Endodermal cell (in vitro differentiated cells): ENCODE data around the gene ZBTB20. TPM values are rescaled to one million over a fixed set of nuclear protein-coding genes. Genes with fewer than 3 reads are reported as not detected.

Source experiments
- DNase-seq: peaks from one replicate; pipeline ENCODE4 v3.0.0-alpha.2; 2017
- H3K27ac ChIP-seq: 2 replicates; pipeline ENCODE4 v1.5.1; 2013; ENCODE audit warnings: mild to moderate bottlenecking, low read depth, low read length, moderate library complexity
- H3K27me3 ChIP-seq: 2 replicates; pipeline ENCODE4 v1.6.1; 2013; ENCODE audit warnings: mild to moderate bottlenecking, low read length, moderate library complexity; ENCODE audit not compliant: insufficient read depth, control insufficient read depth, poor library complexity, severe bottlenecking
- H3K36me3 ChIP-seq: 2 replicates; pipeline ENCODE4 v1.7.0; 2013; ENCODE audit warnings: mild to moderate bottlenecking, low read length, moderate library complexity; ENCODE audit not compliant: control insufficient read depth, insufficient read depth
- H3K4me1 ChIP-seq: one replicate; pipeline ENCODE4 v1.7.0; 2013; ENCODE audit warnings: low read length; ENCODE audit not compliant: control insufficient read depth, insufficient read depth
- H3K4me3 ChIP-seq: 2 replicates; pipeline ENCODE4 v1.5.1; 2013; ENCODE audit warnings: mild to moderate bottlenecking, low read length, moderate library complexity
- H3K9ac ChIP-seq: 2 replicates; pipeline ENCODE4 v1.6.1; 2013; ENCODE audit warnings: mild to moderate bottlenecking, low read length, moderate library complexity; ENCODE audit not compliant: poor library complexity, severe bottlenecking; ENCODE audit errors: extremely low read depth
- H3K9me3 ChIP-seq: 2 replicates; pipeline ENCODE4 v1.6.1; 2013; ENCODE audit warnings: mild to moderate bottlenecking, low read length, moderate library complexity; ENCODE audit not compliant: control insufficient read depth
- H3K27ac Mint-ChIP-seq: 2 replicates; pipeline ENCODE4 v1.8.0; 2020; ENCODE audit warnings: mixed read lengths
- H3K27me3 Mint-ChIP-seq: 2 replicates; pipeline ENCODE4 v1.8.0; 2021; ENCODE audit warnings: mild to moderate bottlenecking, mixed read lengths; ENCODE audit not compliant: insufficient read depth
- H3K36me3 Mint-ChIP-seq: 2 replicates; pipeline ENCODE4 v1.8.0; 2020; ENCODE audit warnings: low read depth, mixed read lengths
- H3K4me1 Mint-ChIP-seq: 2 replicates; pipeline ENCODE4 v1.8.0; 2020; ENCODE audit warnings: mixed read lengths
- H3K4me3 Mint-ChIP-seq: 2 replicates; pipeline ENCODE4 v1.8.0; 2020; ENCODE audit warnings: mild to moderate bottlenecking, moderate library complexity, mixed read lengths
- H3K9me3 Mint-ChIP-seq: 2 replicates; pipeline ENCODE4 v1.8.0; 2020; ENCODE audit warnings: mild to moderate bottlenecking, mixed read lengths
- WGBS, 2 experiments: methylation state at CpG; one replicate each; pipeline versions ENCODE4 v1.1.5 to v1.1.7; 2013; ENCODE audit warnings: missing lambda C conversion rate in 2 of 2, mixed read lengths in 1 of 2; ENCODE audit not compliant: insufficient coverage in 1 of 2, insufficient read length in 1 of 2; 5-methylcytosine and 5-hydroxymethylcytosine counted together
- total RNA-seq, 2 donors: library from RNA; stranded (reverse); fragmentation: NEBNext Ultra II Directional in 1 of 2; extraction: Animal tissue kit (Norgen Biotek cat#: 25700) in 1 of 2; gene quantifications; 2 replicates in 1 of 2; 3 replicates in 1 of 2; pipeline ENCODE4 v1.2.1, GENCODE V29; 2021
- TF ChIP-seq, protein P1 (sequence below): fragments of 200-600 bp; sonication (generic); conservative IDR thresholded peaks from 2 replicates; pipeline ENCODE4 v1.5.0; 2021; ENCODE audit warnings: antibody characterized with exemption, mild to moderate bottlenecking

ZBTB20 gene
- total RNA-seq, 2 donors from 2014 or later = 1.6 to 2.9 TPM

DNA sequence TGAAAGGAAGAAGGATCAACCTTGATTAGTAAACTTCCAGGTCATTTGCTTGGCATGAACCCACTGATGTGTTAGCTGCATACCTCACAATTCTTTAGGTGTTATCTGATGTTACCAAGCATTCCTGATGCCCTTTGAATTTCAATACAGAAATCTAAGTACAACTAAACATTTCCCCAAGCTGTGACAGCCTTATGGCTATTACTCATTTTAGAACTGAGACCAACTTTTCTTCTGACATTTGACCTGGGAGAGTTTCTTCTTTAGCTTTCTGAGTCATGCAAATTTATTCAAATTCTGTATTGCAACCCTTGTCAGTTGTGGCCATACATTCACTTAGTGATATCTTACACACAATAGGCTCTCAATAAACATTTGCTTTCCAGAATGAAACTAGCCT, 729.0 kb downstream of the ZBTB20 start:
- Histone ChIP-seq H3K9ac (no peak overlapping the region), H3K9me3 (no peaks in the 10 kb centered on the region), H3K27me3 (no peaks in the 10 kb centered on the region), H3K36me3 (no peaks in the 10 kb centered on the region), H3K27ac (no peak overlapping the region), H3K4me1 (no peaks in the 10 kb centered on the region), H3K4me3 (no peak overlapping the region)
- TF ChIP-seq, protein P1, sequence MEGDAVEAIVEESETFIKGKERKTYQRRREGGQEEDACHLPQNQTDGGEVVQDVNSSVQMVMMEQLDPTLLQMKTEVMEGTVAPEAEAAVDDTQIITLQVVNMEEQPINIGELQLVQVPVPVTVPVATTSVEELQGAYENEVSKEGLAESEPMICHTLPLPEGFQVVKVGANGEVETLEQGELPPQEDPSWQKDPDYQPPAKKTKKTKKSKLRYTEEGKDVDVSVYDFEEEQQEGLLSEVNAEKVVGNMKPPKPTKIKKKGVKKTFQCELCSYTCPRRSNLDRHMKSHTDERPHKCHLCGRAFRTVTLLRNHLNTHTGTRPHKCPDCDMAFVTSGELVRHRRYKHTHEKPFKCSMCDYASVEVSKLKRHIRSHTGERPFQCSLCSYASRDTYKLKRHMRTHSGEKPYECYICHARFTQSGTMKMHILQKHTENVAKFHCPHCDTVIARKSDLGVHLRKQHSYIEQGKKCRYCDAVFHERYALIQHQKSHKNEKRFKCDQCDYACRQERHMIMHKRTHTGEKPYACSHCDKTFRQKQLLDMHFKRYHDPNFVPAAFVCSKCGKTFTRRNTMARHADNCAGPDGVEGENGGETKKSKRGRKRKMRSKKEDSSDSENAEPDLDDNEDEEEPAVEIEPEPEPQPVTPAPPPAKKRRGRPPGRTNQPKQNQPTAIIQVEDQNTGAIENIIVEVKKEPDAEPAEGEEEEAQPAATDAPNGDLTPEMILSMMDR = no peak
- H3K36me3 Mint-ChIP-seq = no peaks in the 10 kb centered on the region
- no peak overlapping the region for H3K4me3 Mint-ChIP-seq
- no peak overlapping the region for H3K27ac Mint-ChIP-seq
- no peaks in the 10 kb centered on the region for H3K4me1 Mint-ChIP-seq
- no peak for DNase-seq
- H3K9me3 Mint-ChIP-seq = no peaks in the 10 kb centered on the region
- no peaks in the 10 kb centered on the region for H3K27me3 Mint-ChIP-seq

DNA sequence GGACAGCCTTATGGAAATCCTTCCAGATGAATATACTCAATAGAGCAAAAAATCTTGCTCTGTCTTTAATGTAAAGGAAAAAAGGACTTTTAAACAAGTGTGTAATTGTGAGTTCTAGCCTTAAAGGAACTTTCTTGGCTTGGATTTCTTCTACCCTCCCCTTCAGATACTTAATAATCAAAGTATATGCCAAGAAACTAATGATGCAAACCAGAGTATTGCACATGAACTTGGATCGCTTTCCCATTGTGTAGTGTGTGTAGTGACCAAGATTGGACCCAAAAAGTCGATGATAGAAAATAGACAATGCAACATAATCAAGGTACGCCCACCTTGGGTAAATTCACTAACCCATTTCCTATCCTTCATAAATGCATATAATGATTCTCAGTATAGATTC, 729.4 kb downstream of the ZBTB20 start:
- no peak for DNase-seq
- Mint-ChIP-seq H3K4me3 (no peak overlapping the region), H3K9me3 (no peaks in the 10 kb centered on the region), H3K27me3 (no peaks in the 10 kb centered on the region), H3K27ac (no peak overlapping the region), H3K4me1 (no peaks in the 10 kb centered on the region), H3K36me3 (no peaks in the 10 kb centered on the region)
- Histone ChIP-seq H3K4me3 (no peak overlapping the region), H3K4me1 (no peaks in the 10 kb centered on the region), H3K9ac (no peak overlapping the region), H3K27ac (no peak overlapping the region), H3K36me3 (no peaks in the 10 kb centered on the region), H3K27me3 (no peaks in the 10 kb centered on the region), H3K9me3 (no peaks in the 10 kb centered on the region)
- TF ChIP-seq, protein P1 = no peak
- whole genome bisulfite sequencing, 2 experiments = 87% methylated on average over 3 of the region's 3 CpGs; no CpG with 5 or more reads in 1 of the 2 experiments

DNA sequence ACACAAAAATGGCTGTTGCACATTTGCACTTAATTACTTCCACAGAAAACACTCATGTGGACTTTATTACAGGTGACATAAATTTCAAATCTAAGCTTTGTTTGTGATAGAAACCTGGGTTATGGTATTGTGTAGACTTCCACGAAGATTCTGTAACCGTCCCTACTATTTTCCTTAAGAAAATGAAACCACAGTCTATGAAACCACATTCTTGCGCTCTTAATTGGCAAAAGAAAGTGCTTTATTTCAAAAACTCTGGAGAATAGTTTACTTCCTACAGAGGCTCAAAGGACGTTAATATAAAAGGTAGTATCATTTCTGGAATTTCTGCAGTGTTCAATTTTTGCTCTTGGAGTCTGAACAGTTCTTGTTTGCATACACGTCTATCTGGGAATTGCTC, 729.8 kb downstream of the ZBTB20 start:
- H3K27ac Mint-ChIP-seq = no peak overlapping the region
- Histone ChIP-seq H3K4me3 (no peak overlapping the region), H3K27ac (no peak overlapping the region), H3K9ac (no peak overlapping the region), H3K27me3 (no peaks in the 10 kb centered on the region), H3K4me1 (no peaks in the 10 kb centered on the region), H3K36me3 (no peaks in the 10 kb centered on the region), H3K9me3 (no peaks in the 10 kb centered on the region)
- H3K4me3 Mint-ChIP-seq = no peak overlapping the region
- H3K4me1 Mint-ChIP-seq = no peaks in the 10 kb centered on the region
- TF ChIP-seq, protein P1 = no peak
- no peaks in the 10 kb centered on the region for H3K9me3 Mint-ChIP-seq
- DNase-seq = no peak
- no peaks in the 10 kb centered on the region for H3K36me3 Mint-ChIP-seq
- WGBS, 2 experiments = 98% methylated on average over 5 of the region's 5 CpGs; no CpG with 5 or more reads in 1 of the 2 experiments
- H3K27me3 Mint-ChIP-seq = no peaks in the 10 kb centered on the region
